IPS-18a (cell line): ENCODE measurements around the gene ARHGAP6.

Experiments
- H3K27ac ChIP-seq: one replicate; pipeline ENCODE4 v1.5.1; 2013; ENCODE audit warnings: low read length
- H3K27me3 ChIP-seq: one replicate; pipeline ENCODE4 v1.6.1; 2013; ENCODE audit warnings: mild to moderate bottlenecking, low read length; ENCODE audit not compliant: control insufficient read depth, insufficient read depth
- H3K36me3 ChIP-seq: one replicate; pipeline ENCODE4 v1.6.1; 2013; ENCODE audit warnings: low read depth, low read length; ENCODE audit not compliant: control insufficient read depth
- H3K4me1 ChIP-seq: one replicate; pipeline ENCODE4 v1.6.1; 2013; ENCODE audit warnings: low read depth, low read length; ENCODE audit not compliant: control insufficient read depth
- H3K4me3 ChIP-seq: one replicate; pipeline ENCODE4 v1.5.1; 2013; ENCODE audit warnings: low read length
- H3K9ac ChIP-seq: one replicate; pipeline ENCODE4 v1.6.1; 2013; ENCODE audit warnings: mild to moderate bottlenecking, low read length, moderate library complexity
- H3K9me3 ChIP-seq: one replicate; pipeline ENCODE4 v1.6.1; 2013; ENCODE audit warnings: low read depth, low read length; ENCODE audit not compliant: control insufficient read depth

The ARHGAP6 gene

DNA sequence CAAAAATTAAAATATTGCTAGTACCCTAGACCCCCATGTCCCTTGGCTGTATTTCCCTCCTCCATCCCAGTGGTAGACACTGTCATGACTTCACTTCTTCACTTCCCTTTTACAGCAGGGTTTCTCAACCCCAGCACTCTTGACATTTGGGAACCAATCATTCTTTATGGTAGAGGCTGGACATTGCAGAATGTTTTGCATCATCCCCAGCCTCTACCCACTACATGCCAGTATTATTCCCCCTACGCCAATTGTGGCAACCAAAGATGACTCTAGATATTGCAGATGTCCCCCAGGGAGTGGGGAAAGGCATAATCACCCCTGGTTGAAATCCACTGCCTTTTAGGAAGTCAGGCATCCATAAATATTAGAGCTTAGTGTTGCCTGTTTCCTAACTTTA is 233.9 kb downstream of the ARHGAP6 start:
- no peak overlapping the region for H3K4me3 ChIP-seq
- no peak overlapping the region for H3K9ac ChIP-seq
- no peaks in the 10 kb centered on the region for H3K9me3 ChIP-seq
- no peak overlapping the region for H3K27ac ChIP-seq
- no peaks in the 10 kb centered on the region for H3K36me3 ChIP-seq
- H3K27me3 ChIP-seq: peaks cover 23% of the 10 kb centered on the region
- H3K4me1 ChIP-seq: peaks cover 5% of the 10 kb centered on the region

DNA sequence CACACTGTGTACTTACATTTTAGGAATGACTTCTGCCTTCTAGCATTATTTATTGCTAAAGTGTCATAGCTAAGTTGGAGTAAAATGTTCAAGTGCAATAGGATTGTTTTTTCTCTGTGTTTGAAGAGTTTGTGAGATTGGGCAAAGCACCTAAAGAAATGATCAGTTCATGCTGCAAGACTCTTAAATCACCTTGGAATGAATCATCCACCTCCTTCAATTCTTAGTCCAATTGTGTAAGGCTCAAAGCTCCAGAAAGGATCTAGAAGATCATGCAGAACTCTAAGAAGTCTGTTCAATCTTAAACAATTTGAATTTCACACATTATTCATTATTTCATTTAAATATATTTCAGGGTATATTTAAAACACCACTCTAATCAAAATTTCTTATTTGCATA is 235.4 kb downstream of the ARHGAP6 start:
- Histone ChIP-seq H3K36me3 (no peaks in the 10 kb centered on the region), H3K27me3 (peaks cover 38% of the 10 kb centered on the region), H3K4me1 (peaks cover 5% of the 10 kb centered on the region), H3K9me3 (no peaks in the 10 kb centered on the region), H3K9ac (no peak overlapping the region), H3K27ac (no peak overlapping the region), H3K4me3 (no peak overlapping the region)

DNA sequence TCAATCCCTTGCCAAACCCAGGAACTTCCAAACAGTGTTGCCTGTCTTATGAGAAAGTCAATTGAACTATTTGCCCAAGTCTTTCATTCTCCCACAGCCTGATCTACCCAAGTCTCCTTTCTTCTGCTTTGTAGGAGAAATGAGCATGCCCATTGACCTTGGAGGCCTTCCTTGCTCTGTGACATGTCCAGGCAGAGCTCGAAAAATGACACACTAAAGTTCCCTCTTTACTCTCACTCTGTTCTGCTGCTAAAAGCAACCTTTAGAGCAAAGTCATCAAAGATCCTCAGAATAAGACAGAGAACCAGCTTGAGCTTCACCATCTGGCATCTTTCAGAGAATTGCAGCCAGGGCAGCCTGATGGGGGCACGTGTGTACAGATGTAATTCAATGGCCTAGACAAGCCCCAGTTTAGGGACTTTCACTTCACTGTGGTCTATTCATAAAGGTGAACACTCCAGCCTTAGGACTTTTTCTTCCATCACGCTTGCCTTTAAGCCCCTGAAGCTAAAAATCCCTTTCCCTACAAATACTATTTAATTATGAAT is 236.1 kb downstream of the ARHGAP6 start:
- H3K36me3 ChIP-seq: no peaks in the 10 kb centered on the region
- H3K27ac ChIP-seq: no peak overlapping the region
- no peak overlapping the region for H3K4me3 ChIP-seq
- H3K27me3 ChIP-seq: peaks cover 40% of the 10 kb centered on the region
- no peaks in the 10 kb centered on the region for H3K9me3 ChIP-seq
- peaks cover 5% of the 10 kb centered on the region for H3K4me1 ChIP-seq
- H3K9ac ChIP-seq: no peak overlapping the region

DNA sequence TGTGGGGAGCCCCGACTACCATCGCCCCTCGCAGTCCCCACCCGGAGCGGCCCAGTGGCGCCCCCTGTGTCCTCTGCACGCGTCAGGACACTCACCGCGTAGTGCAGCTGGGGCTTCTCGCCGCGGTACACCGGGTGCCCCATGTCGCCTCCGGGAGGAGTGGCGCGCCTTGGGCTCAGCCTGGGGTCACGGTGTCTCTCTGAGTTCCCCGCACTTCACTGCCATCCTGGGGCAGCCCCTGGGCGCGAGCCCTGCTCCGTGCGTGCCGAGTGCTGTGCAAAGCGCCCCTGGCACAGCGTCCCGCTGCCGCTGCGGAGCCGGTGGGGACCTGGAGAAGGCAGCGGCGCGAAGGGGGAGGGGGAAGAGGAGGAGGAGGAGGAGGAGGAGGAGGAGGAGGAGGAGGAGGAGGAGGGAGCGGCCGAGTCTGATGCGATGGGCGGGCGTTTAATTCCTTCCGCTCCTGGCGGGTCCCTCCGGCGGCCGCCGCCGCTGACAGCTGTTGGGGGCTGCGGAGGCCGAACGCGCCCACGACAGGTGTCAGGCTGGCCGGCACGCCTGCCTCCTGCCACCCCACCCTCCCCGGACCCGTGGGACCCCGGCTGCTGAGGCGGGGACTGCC is 238.2 kb downstream of the ARHGAP6 start:
- H3K27me3 ChIP-seq: peaks cover 40% of the 10 kb centered on the region
- peak overlapping the region; percentile 73 for H3K4me3 ChIP-seq
- H3K27ac ChIP-seq: no peak overlapping the region
- no peak overlapping the region for H3K9ac ChIP-seq
- H3K36me3 ChIP-seq: no peaks in the 10 kb centered on the region
- H3K4me1 ChIP-seq: peaks cover 5% of the 10 kb centered on the region
- no peaks in the 10 kb centered on the region for H3K9me3 ChIP-seq

DNA sequence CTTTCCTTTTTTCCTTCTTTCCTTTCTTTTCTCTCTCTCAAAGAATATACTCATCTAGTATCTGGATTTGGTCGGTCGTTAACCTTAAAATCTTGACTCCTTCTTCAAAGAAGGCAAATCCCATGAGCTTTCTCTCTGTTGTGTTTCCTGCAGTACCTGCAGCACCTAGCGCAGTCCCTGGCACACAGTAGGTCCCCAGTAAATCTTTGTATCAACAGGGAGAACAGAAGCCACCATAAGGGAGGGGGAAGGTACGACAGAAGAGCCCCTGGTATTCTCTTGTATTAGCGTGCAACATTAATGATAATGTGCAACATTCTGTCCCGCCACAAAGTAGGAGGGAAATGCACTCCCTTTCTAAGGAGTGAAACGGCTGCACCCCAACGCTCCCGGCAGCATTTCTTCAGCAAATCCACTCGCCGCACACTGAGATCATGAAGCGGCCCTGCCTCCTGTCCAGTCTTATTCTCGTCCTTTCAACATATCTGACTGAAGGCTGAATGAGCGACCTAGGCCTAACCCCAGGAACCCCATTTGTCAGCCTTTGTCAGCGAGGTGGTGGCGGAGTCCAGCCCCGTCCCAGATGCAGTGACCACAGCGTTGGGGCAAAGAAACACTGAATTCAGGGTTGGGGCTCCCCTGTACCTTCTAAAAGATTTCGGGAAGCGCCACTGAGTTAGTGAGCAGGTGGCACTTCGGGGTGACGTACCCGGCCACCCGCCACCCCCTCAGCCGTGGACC is 238.8 kb downstream of the ARHGAP6 start:
- Histone ChIP-seq H3K36me3 (no peaks in the 10 kb centered on the region), H3K9ac (no peak overlapping the region), H3K4me3 (peak overlapping the region; percentile 73), H3K9me3 (no peaks in the 10 kb centered on the region), H3K27me3 (peaks cover 40% of the 10 kb centered on the region), H3K4me1 (peaks cover 5% of the 10 kb centered on the region), H3K27ac (no peak overlapping the region)

DNA sequence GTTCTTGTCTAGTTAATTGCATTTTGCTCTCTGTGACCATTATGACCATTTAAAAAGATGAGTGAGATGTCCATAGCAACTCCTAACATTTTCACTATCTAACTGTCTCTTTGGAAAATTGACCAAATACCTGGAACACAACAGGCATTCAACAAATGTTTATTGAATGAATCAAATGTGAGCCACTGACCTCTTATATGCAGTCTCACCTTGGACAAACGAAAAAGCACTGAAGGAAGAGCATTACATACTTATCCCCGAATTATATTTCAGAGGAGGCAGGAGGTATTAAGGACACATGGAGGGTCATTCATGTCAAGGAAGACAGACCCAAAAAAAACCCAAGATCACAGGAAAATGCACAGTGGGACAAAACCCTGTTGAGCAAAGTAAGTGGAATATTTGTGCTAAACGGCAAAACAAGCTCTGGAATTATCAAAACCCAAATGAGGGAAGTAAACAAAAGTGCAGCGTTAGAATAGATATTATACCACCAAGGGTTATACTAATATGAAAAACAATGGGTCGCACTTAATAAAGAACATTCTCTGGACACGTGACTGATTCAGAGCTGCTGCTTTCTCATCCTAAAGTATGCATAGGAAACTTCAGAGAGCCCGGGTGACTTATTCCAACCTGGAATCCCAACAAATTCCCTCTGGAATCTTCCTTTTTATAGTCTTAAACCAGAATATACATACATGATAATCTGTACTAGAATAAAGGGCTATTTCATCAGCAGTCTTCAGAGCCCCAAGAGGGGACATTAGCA is 240.6 kb downstream of the ARHGAP6 start:
- H3K4me3 ChIP-seq: no peak overlapping the region
- H3K36me3 ChIP-seq: no peaks in the 10 kb centered on the region
- H3K27ac ChIP-seq: no peak overlapping the region
- no peaks in the 10 kb centered on the region for H3K9me3 ChIP-seq
- no peaks in the 10 kb centered on the region for H3K4me1 ChIP-seq
- no peak overlapping the region for H3K9ac ChIP-seq
- peaks cover 40% of the 10 kb centered on the region for H3K27me3 ChIP-seq

DNA sequence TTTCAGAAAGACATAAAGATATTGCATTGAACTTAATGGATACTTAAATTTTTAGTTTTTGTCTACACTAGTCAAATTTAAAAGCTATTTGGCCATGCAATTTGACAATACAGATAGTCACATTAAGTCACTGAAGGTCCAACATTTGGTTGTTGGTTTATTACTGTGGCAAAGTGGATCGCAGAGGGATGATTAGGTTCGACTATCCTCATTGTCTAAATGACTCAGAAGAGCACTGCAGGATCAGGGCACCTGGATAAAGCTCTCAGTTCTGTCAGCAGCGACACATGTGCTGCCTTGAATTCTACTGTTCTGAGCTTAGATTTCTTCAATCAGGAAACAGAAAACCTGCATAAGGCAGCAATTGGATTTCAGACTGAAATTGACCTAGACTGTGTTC is 241.8 kb downstream of the ARHGAP6 start:
- Histone ChIP-seq H3K27me3 (peaks cover 37% of the 10 kb centered on the region), H3K9ac (no peak overlapping the region), H3K4me3 (no peak overlapping the region), H3K36me3 (no peaks in the 10 kb centered on the region), H3K9me3 (no peaks in the 10 kb centered on the region), H3K27ac (no peak overlapping the region), H3K4me1 (no peaks in the 10 kb centered on the region)

DNA sequence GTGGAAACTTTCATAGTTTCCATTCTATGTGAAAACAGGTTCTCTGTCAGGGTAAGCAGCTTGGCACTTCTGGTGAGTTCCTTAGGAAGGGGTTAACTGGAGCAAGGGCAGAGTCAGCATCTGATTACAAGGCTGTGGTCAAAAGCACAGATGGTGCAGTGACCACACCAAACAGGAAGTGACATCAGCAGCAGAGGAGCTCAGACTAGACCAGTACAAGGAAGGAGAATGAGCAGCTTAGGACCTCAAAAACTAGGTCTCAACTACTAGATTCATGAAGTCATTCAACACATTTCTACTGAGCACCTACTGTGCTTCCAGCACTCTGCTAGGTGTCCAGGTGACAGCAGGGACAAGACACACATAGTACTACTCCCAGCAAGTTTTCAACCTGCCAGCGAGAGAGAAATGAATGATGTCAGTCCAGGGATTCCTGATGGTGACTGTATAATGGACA is 242.3 kb downstream of the ARHGAP6 start:
- Histone ChIP-seq H3K27ac (no peak overlapping the region), H3K4me1 (no peaks in the 10 kb centered on the region), H3K36me3 (no peaks in the 10 kb centered on the region), H3K9ac (no peak overlapping the region), H3K27me3 (peaks cover 32% of the 10 kb centered on the region), H3K9me3 (no peaks in the 10 kb centered on the region), H3K4me3 (no peak overlapping the region)

DNA sequence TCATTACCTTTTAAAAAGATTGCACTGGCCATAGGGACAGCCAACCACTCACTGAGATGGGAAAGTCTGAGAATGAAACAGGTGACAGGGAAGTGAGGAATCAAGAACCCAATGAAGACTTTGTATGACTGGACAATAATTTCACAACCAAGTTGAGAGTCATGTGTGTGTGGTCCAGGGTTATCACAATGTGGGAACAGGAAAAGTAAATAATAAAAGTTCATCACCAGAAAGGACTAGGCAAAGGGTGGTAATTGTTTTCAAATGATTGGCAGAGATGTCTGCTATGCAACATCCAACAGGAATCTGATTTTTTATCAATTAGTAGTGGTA is 243.2 kb downstream of the ARHGAP6 start:
- Histone ChIP-seq H3K27me3 (peaks cover 24% of the 10 kb centered on the region), H3K27ac (no peak overlapping the region), H3K9ac (no peak overlapping the region), H3K4me3 (no peak overlapping the region), H3K9me3 (no peaks in the 10 kb centered on the region), H3K36me3 (no peaks in the 10 kb centered on the region), H3K4me1 (no peaks in the 10 kb centered on the region)

DNA sequence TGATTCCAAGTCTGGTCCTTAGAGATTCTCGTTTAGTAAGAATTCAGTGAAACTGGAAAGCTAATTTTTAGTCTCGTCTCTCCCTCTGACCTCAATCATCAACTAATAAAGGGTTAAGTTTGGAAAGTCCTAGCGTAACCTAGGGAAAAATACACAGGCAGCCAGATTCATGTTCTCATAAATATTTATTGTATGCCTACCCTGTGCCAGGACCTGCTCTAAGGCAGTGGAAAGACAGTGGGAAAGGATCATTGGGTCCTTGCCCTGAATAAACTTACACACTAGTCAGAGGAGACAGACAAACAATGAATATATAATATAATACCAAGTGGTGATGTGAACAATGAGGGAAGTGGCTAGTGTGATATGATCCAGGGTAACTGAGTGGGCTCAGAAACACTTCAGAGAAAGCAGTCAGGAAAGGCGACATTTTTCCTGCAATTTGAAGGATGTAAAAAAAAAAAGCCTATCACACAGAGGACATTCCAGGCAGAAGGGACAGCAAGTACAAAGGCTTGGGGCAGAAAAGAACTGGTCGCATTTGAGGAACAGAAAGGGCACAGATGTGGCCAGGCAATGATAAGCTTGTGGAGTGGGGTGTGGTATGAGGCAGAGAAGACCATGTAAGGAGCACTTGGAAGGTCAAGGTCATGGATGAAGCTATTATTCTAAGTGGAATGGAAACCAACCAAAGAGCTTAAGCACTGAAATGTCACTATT is 243.8 kb downstream of the ARHGAP6 start:
- H3K9ac ChIP-seq: no peak overlapping the region

DNA sequence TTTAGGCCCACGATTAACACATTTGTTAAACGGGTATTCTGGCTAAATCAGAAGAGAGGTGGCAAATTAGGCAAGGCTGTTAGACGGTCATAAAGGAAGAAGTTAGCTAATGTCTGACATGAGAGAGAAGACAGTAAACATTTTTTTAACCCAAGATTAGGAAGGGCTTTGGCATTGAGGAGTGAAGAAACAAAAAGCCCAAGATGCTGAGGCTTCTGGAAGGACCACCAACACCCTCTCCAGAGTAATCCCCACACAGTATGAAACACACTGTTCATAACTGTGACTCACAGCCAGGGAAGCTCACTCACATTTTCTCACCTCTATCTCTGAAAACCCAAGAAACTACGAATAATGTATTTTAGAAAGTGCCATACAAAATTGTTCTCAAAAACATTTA is 244.9 kb downstream of the ARHGAP6 start:
- H3K27ac ChIP-seq: no peak overlapping the region
- no peaks in the 10 kb centered on the region for H3K36me3 ChIP-seq
- no peak overlapping the region for H3K4me3 ChIP-seq
- no peak overlapping the region for H3K9ac ChIP-seq
- no peaks in the 10 kb centered on the region for H3K9me3 ChIP-seq
- H3K27me3 ChIP-seq: peaks cover 8% of the 10 kb centered on the region
- no peaks in the 10 kb centered on the region for H3K4me1 ChIP-seq

More for the DNA sequence above, 243.8 kb downstream of the ARHGAP6 start:
- Histone ChIP-seq H3K27ac (no peak overlapping the region), H3K36me3 (no peaks in the 10 kb centered on the region), H3K4me1 (no peaks in the 10 kb centered on the region), H3K4me3 (no peak overlapping the region), H3K9me3 (no peaks in the 10 kb centered on the region), H3K27me3 (peaks cover 19% of the 10 kb centered on the region)
